ENCODE results near the gene RAB42.

RAB42 gene

DNA sequence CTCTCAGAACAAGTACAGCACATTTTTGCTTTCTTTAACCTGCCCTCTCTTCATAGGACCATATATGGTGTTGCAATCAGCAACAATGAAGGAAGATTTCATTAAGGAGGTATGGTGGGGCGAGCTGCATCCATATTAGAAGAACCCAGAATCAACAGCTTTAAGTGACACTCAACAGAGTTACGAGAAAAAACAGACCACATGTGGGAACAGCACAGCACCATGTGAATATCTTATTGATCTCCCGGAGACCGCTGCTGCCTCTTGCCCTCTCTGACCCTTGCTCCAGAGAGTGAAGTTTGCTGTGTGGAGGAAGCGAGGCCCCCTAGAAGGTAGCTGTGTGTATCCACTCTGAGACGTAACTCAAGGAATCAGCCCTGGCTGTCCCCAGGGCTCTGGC, 12.9 kb downstream of the RAB42 start:
- TF ChIP-seq, protein P1, sequence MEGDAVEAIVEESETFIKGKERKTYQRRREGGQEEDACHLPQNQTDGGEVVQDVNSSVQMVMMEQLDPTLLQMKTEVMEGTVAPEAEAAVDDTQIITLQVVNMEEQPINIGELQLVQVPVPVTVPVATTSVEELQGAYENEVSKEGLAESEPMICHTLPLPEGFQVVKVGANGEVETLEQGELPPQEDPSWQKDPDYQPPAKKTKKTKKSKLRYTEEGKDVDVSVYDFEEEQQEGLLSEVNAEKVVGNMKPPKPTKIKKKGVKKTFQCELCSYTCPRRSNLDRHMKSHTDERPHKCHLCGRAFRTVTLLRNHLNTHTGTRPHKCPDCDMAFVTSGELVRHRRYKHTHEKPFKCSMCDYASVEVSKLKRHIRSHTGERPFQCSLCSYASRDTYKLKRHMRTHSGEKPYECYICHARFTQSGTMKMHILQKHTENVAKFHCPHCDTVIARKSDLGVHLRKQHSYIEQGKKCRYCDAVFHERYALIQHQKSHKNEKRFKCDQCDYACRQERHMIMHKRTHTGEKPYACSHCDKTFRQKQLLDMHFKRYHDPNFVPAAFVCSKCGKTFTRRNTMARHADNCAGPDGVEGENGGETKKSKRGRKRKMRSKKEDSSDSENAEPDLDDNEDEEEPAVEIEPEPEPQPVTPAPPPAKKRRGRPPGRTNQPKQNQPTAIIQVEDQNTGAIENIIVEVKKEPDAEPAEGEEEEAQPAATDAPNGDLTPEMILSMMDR (IDR thresholded peaks at IDR 0.05; ENCODE audit: low read depth, low read length), result no peak
- no peak for DNase-seq (ENCODE audit: extremely low read depth, low read depth)

DNA sequence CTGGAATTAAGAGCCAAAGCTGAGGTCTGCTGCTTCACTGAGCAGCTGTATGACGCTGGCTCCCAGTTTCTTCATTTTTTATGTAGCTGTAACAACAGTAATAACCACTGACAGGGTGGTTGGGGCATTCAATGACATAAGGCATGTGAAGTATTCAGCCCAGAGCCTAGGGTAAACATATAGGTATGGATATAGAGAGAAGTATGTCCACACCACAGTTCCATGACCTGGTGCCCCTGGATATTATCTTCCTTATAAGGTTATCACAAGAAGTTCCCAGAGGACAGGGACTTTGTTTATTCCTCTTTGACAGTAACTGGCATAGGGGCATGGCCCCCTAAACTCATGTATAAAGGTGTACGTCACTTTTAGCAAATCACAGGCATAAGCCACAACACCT, 14.7 kb downstream of the RAB42 start:
- DNase-seq (ENCODE audit: extremely low read depth, low read depth), result no peak
- TF ChIP-seq, protein P1 (IDR thresholded peaks at IDR 0.05; ENCODE audit: low read depth, low read length), result no peak

DNA sequence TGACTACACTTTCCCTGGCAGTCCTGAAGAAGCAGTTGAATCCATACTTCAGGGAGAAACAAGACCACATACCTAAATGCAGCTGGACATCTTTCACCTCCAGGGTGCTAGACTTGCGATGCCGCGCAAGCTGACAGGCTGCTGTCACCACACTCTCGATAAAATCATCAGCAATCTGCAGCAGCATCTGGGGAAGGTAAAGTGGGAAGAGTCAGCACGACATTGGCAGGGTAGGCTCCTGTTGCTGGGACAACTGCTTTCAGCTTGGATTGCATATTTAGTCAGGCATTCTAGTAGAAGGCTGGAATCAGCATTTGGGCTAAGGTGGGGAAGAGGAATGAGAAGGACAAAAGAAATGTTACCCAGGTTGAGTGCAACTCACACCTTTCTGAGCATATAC, 21.1 kb downstream of the RAB42 start:
- DNase-seq (ENCODE audit: extremely low read depth, low read depth), result no peak
- TF ChIP-seq, protein P1 (IDR thresholded peaks at IDR 0.05; ENCODE audit: low read depth, low read length), result no peak

DNA sequence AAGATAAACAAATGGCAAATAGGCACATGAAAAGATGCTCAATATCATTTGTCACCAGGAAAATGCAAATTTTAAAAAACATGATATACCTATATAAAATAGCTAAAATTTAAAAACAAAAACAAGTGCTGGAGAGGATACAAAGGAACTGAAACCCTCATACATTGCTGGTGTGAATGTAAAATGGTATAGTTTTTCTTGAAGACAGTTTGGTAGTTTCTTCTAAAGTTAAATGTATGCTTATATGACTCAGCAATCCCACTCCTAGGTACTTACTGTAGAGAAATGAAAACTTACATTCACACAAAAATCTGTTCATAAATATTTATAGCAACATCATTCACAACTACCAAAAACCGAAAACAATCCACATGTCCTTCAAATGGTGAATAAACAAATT, 39.6 kb downstream of the RAB42 start:
- TF ChIP-seq, protein P1 (IDR thresholded peaks at IDR 0.05; ENCODE audit: low read depth, low read length), result no peak
- DNase-seq (ENCODE audit: extremely low read depth, low read depth), result no peak

DNA sequence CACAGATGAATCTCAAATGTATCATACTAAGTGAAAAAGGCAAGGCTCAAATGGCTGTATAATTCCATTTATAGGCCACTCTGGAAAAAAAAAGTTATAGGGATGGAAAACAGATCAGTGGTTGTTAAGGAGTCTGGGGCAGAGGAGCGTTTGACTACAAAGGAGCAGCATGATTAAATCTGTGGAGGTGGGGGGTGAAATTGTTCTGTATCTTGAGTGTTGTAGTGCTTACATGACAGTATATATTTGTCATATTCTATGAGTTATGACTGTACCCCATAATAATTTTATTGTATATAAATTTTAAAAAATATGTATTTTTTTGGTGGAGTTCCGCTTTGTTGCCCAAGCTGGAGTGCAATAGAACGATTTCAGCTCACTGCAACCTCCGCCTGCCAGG, 40.5 kb downstream of the RAB42 start:
- TF ChIP-seq, protein P1 (IDR thresholded peaks at IDR 0.05; ENCODE audit: low read depth, low read length), result no peak
- no peak for DNase-seq (ENCODE audit: extremely low read depth, low read depth)

DNA sequence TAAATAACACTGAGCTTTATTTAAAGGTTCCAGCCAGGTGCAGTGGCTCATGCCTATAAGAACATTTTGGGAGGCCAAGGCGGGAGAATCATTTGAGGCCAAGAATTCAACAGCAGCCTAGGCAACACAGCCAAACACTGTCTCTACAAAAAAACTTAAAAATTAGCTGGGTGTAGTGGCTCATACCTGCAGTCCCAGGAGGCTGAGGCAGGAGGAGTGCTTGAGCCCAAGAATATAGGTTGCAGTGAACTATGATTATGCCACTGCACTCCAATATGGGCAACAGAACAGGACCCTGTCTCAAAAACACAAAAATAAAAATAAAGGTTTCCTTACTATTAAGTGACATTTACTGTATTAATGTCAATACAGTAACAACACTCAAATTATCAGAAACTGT, 48.7 kb downstream of the RAB42 start:
- TF ChIP-seq, protein P1 (IDR thresholded peaks at IDR 0.05; ENCODE audit: low read depth, low read length), result peak; percentile 14; the same call in 1 of the 2 replicates
- DNase-seq (ENCODE audit: extremely low read depth, low read depth), result no peak

DNA sequence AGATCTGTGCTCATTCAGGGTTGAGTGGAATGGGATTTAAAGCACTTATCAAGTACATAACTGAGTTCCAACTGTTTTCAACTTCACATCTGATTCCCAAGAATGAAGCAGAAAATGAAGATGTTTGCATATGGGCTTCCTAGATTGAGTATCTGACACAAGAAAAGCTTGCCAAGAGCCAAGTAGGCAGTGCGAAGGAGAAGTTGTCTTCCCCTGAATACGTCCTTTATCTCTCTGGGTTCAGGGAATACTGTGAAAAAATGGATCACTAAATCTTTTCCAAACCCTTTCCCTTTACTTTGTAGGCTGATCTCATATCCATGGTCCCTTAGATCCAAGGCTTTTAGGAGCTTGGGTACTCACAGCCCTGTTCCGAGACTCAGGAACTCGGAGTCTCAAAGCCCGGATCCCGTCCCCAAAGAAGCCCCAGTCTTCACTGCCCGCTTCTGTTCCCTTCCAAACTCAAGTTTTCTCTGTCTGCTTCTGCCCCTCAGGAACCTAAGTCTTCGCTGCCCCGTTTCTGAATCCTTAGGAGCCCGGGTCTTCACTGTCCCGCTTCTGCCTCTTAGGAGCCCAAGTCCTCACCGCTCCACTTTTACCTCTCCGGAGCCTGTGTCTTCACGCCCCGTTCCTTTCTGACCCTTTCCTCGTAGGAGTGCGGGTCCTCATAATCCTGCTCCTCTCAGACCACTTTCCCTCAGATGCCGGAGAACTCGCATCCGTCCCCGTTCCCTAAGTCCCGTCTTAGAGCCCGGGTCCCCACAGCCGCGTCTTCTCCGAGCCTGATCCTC, 50.2 kb downstream of the RAB42 start:
- TF ChIP-seq, protein P1 (IDR thresholded peaks at IDR 0.05; ENCODE audit: low read depth, low read length), result no peak
- DNase-seq (ENCODE audit: extremely low read depth, low read depth), result no peak
